Dendritic cell treated with granulocyte-macrophage colony-stimulating factor and Interleukin-4, amounts not matched to agents 40 ng/mL and 50 ng/mL, for 4 days (primary cell): ENCODE results near the gene IMPG2.

Experiments
- H3K27ac Mint-ChIP-seq: one replicate; pipeline ENCODE4 v1.8.0; 2022; ENCODE audit warnings: mild to moderate bottlenecking, mixed read lengths
- H3K27me3 Mint-ChIP-seq: one replicate; pipeline ENCODE4 v1.8.0; 2022; ENCODE audit warnings: mild to moderate bottlenecking, mixed read lengths
- H3K36me3 Mint-ChIP-seq: one replicate; pipeline ENCODE4 v1.8.0; 2022; ENCODE audit warnings: low read depth, mixed read lengths
- H3K4me1 Mint-ChIP-seq: one replicate; pipeline ENCODE4 v1.8.0; 2022; ENCODE audit warnings: low read depth, mixed read lengths
- H3K4me3 Mint-ChIP-seq: one replicate; pipeline ENCODE4 v1.8.0; 2022; ENCODE audit warnings: mild to moderate bottlenecking, moderate library complexity, mixed read lengths
- H3K9me3 Mint-ChIP-seq: one replicate; pipeline ENCODE4 v1.8.0; 2022; ENCODE audit warnings: mixed read lengths
- intact Hi-C: fragments of 100-400 bp; cut with micrococcal nuclease; formaldehyde crosslinking; loops from one replicate; pipeline ENCODE4 v1.15.0; 2022

The IMPG2 gene

DNA sequence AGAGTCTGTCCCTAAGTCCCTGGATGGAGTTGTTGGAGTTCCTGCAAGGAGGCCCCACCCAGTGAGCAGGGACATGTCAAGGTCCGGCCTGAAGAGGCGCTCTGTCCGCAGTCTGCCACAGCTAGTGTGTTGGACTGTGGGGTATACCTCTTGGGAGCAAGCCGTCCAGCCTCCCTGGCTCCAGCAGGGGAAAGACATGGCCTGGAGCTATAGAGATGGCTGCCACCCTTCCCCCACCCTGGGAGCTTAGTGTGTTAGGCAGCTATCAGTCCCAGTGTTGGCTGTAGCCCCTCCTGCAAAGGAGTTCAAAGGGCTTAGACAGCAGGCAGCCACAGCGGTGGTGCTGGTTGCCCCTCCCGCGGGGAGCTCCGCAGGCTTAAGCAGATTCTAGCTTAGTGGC, 20.3 kb downstream of the IMPG2 start:
- intact Hi-C loops, result no loop called here
- Mint-ChIP-seq H3K36me3 (no peaks in the 10 kb centered on the region), H3K4me1 (no peaks in the 10 kb centered on the region), H3K9me3 (peaks cover 66% of the 10 kb centered on the region), H3K4me3 (no peak overlapping the region), H3K27me3 (no peaks in the 10 kb centered on the region), H3K27ac (no peak overlapping the region)

DNA sequence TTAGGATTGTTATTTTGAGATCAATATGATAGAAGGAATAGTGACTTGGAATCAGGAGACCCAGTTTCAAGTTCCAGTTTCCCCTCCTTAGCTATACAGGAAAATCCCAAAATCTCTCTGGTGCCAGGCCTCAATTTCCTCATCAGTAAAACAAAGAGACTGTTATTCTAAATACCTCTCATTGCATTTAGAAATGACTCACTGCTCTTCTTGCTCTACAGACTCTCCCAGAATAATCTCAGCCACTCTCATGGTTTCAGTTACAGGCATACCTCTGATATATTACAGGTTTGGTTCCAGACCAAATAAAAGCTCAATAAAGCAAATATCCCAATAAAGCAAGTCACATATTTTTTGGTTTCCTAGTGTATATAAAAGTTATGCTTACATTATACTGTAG, 28.3 kb downstream of the IMPG2 start:
- Mint-ChIP-seq H3K27me3 (no peaks in the 10 kb centered on the region), H3K4me1 (no peaks in the 10 kb centered on the region), H3K4me3 (no peak overlapping the region)

DNA sequence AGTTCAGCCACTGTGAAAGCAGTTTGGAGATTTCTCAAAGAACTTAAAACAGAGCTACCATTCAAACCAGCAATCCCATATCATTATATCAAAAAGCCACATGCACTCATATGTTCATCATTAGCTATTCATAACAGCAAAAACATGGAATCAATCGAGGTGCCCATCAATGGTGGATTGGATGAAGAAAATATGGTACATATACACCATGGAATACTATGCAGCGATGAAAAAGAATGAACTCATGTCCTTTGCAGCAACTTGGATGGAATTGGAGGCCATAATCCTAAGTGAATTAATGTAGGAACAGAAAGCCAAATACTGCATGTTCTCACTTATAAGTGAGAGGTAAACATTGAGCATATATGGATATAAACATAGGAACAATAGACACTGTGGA, 32.1 kb downstream of the IMPG2 start:
- Mint-ChIP-seq H3K4me1 (no peaks in the 10 kb centered on the region), H3K9me3 (no peaks in the 10 kb centered on the region), H3K36me3 (no peaks in the 10 kb centered on the region), H3K4me3 (no peak overlapping the region), H3K27ac (no peak overlapping the region), H3K27me3 (no peaks in the 10 kb centered on the region)
- intact Hi-C loops, result no loop called here

More for the DNA sequence above, 28.3 kb downstream of the IMPG2 start:
- H3K36me3 Mint-ChIP-seq, result no peaks in the 10 kb centered on the region
- H3K9me3 Mint-ChIP-seq, result peaks cover 21% of the 10 kb centered on the region
- intact Hi-C loops, result no loop called here
- H3K27ac Mint-ChIP-seq, result no peak overlapping the region

DNA sequence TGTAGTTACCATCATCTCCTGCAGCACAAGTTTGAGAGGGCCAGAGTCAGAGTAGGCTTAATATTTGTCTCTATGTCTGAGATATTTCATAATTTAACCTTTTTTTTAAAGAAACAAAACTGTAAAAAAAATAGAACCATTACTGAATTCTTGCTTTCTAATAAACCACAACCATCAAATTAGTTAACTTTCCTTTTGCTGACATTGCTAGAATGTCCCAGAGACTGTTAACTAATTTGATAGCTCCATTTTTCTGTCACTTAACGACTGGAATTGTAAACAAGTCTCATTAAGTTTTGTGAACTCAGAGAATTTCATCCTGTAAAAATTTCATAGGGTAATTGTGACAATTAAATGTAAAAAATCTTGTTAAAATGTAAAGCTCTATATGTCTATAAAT, 35.6 kb downstream of the IMPG2 start:
- Mint-ChIP-seq H3K4me1 (no peaks in the 10 kb centered on the region), H3K27me3 (no peaks in the 10 kb centered on the region), H3K9me3 (no peaks in the 10 kb centered on the region), H3K27ac (no peak overlapping the region), H3K36me3 (no peaks in the 10 kb centered on the region), H3K4me3 (no peak overlapping the region)
- intact Hi-C loops, result no loop called here

DNA sequence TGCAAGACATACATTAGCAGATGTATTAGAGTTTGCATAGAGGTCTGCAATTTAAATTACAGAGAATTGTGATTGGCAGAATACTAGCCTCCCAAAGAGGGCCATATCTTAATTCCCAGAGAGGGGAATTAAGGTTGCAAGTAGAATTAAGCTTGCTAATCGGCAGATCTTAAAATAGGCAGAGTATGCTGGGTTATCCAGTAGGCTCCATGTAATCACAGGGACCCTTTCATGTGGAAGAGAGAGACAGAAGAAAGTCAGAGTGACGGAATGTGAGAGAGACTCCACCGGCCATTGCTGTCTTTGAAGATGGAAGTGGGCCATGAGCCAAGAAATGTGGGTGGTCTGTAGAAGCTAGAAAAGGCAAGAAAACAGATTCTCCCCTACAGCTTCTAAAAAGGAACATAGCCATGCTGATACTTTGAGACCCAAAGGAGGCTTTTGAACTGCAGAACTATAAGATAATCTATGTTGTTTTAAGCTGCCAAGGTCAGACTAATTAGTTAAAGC, 38.8 kb downstream of the IMPG2 start:
- Mint-ChIP-seq H3K27ac (no peak overlapping the region), H3K27me3 (no peaks in the 10 kb centered on the region), H3K36me3 (no peaks in the 10 kb centered on the region), H3K4me3 (no peak overlapping the region), H3K9me3 (no peaks in the 10 kb centered on the region), H3K4me1 (no peaks in the 10 kb centered on the region)
- intact Hi-C loops, result no loop called here

DNA sequence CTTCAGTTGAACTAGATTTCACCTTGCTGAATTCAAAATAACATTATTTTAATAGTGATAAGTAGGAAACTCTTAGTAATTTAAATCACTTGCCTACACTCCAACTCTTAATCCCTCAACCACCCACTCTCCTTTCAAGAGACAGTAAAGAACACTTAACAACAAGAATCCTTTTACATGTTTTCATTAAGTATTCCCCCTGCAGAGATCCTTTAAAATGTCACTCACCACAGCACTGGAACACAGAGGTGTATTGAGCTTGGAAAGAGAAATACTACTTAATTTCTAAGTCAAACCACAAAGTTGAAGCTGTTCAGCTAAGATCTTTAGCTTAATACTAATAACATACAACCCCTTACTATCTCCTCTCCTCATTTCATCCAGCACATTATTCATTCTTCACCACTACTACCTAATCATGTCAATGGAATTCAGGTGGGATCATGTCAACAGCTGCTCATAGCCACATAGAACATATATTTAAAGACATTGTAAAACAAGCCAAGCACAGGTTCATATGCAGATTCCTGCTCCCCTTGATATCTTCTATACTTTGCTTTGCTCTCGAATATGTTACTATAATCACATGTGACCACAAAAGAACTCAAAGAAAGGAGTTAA, 40.5 kb downstream of the IMPG2 start:
- Mint-ChIP-seq H3K27me3 (no peaks in the 10 kb centered on the region), H3K4me3 (no peak overlapping the region), H3K9me3 (no peaks in the 10 kb centered on the region), H3K27ac (no peak overlapping the region), H3K36me3 (no peaks in the 10 kb centered on the region), H3K4me1 (no peaks in the 10 kb centered on the region)
- intact Hi-C loops, result no loop called here

DNA sequence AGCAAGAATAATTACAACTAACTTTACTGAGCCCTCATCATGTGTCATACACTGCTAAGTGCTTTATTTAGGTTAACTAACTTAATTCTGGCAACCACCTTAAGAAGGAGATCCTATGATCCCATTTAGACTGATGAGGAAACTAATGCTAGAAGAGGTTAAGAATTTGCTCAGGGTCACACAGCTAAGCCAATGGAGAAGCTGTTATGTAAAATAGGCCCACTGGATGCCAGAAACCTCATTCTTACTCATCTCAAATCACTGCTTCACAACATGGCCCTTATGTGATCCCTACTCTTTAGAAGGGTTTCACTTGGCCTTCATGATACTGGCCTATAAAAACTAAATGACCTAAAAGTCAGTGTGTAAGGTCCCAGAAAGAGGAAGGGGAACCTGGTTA, 41.2 kb downstream of the IMPG2 start:
- intact Hi-C loops, result no loop called here
- Mint-ChIP-seq H3K27ac (no peak overlapping the region), H3K4me1 (no peaks in the 10 kb centered on the region), H3K9me3 (no peaks in the 10 kb centered on the region), H3K4me3 (no peak overlapping the region), H3K36me3 (no peaks in the 10 kb centered on the region), H3K27me3 (no peaks in the 10 kb centered on the region)

DNA sequence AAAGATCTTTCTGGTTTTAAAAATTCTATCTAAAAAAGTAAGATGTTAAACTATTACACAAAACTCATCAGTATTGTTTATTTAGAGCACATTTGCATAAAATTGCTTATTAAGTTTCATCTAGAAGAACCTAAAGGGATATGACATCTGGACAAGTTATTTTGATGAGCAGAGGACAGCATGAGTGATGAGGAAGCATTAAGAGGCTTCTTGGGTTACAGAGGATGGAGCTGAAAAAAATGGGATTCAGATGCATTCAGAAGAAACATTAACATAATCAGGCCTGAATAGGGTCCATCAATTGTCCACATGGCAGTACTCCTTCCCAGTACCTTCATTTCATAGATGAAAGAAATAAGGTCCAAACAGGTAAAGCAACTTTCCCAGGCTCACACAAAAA, 41.6 kb downstream of the IMPG2 start:
- H3K9me3 Mint-ChIP-seq, result no peaks in the 10 kb centered on the region
- no peaks in the 10 kb centered on the region for H3K4me1 Mint-ChIP-seq
- intact Hi-C loops, result no loop called here

DNA sequence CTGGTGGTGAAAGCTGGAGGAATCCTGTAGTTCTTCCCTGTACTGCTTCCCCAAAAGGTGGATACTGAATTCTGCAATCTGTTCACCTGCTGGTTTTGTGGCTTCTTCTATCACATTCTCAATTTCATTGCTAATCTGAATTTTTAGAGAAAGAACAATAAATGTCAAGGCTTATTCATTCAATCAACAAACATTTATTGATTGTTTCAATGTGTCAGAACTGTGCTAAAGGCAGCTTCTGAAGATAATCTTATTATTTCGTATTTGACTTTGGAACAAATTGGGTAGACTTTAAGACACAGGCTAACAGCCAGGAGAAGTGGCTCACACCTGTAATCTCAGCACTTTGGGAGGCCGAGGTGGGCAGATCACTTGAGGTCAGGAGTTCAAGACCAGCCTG, 46.8 kb downstream of the IMPG2 start:
- Mint-ChIP-seq H3K9me3 (no peaks in the 10 kb centered on the region), H3K27ac (no peak overlapping the region), H3K4me3 (no peak overlapping the region), H3K27me3 (no peaks in the 10 kb centered on the region), H3K36me3 (no peaks in the 10 kb centered on the region), H3K4me1 (no peaks in the 10 kb centered on the region)
- intact Hi-C loops, result no loop called here

More for the DNA sequence above, 41.6 kb downstream of the IMPG2 start:
- Mint-ChIP-seq H3K27ac (no peak overlapping the region), H3K4me3 (no peak overlapping the region), H3K27me3 (no peaks in the 10 kb centered on the region), H3K36me3 (no peaks in the 10 kb centered on the region)

DNA sequence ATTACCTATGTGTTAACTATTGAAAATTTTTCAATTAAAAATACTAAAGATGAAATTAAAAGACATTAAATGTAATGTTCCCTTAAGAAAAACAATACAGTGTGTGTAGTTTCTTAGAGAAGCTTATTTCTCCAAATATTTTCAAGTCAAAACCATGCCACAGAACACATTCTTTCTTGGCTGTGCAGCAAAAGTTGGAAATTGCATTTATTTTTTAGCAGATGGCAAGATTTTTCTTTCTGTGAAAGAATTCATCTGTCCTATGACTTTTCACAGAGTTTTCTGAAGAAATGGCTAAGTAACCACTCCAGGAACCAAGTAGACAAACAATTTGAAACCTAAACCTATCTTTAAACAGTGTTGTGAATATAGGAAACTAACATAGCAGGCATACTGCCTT, 47.2 kb downstream of the IMPG2 start:
- H3K4me3 Mint-ChIP-seq, result no peak overlapping the region
- H3K36me3 Mint-ChIP-seq, result no peaks in the 10 kb centered on the region
- H3K27me3 Mint-ChIP-seq, result no peaks in the 10 kb centered on the region
- H3K4me1 Mint-ChIP-seq, result no peaks in the 10 kb centered on the region
- no peaks in the 10 kb centered on the region for H3K9me3 Mint-ChIP-seq
- no peak overlapping the region for H3K27ac Mint-ChIP-seq
- intact Hi-C loops, result no loop called here

DNA sequence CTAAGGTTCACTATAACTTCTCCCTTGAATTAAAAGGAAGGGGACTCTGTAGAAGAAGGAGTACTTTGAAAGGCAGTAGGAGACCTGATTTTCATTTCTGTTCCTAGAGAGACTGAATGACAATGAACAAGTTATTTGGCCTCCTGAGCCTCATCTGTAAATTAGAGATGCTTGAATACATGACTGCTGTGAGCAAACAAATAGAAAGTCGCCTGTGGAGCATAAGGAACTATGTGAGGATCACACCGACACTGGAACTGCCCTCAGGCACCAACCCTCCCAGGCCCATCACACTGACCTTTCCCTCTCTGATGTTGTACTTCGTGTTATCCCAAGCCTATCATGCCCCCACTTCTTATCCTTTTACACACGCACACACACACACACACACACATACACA, 48.6 kb downstream of the IMPG2 start:
- Mint-ChIP-seq H3K27ac (no peak overlapping the region), H3K36me3 (no peaks in the 10 kb centered on the region), H3K9me3 (no peaks in the 10 kb centered on the region), H3K4me3 (no peak overlapping the region), H3K4me1 (no peaks in the 10 kb centered on the region), H3K27me3 (no peaks in the 10 kb centered on the region)
- intact Hi-C loops, result no loop called here

DNA sequence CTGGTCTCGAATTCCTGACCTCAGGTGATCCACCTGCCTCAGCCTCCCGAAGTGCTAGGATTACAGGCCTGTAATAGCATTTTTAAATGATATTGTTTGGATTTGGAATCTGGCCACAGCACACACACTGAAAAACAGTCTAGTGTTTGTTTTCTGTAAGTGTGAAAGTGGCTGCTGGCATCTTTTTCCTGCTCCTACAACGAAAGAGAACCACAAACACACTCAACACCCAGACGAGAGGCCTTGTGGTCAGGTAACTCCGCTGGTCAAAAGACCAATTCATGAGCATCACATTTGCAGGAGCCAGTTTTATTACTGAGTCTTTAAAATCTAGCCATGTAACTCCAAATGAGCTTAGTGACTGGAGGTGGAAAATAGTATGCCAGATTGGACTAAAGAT, 50.2 kb downstream of the IMPG2 start:
- Mint-ChIP-seq H3K4me1 (no peaks in the 10 kb centered on the region), H3K27ac (no peak overlapping the region), H3K27me3 (no peaks in the 10 kb centered on the region), H3K9me3 (peaks cover 2% of the 10 kb centered on the region), H3K36me3 (no peaks in the 10 kb centered on the region), H3K4me3 (no peak overlapping the region)
- intact Hi-C loops, result no loop called here

DNA sequence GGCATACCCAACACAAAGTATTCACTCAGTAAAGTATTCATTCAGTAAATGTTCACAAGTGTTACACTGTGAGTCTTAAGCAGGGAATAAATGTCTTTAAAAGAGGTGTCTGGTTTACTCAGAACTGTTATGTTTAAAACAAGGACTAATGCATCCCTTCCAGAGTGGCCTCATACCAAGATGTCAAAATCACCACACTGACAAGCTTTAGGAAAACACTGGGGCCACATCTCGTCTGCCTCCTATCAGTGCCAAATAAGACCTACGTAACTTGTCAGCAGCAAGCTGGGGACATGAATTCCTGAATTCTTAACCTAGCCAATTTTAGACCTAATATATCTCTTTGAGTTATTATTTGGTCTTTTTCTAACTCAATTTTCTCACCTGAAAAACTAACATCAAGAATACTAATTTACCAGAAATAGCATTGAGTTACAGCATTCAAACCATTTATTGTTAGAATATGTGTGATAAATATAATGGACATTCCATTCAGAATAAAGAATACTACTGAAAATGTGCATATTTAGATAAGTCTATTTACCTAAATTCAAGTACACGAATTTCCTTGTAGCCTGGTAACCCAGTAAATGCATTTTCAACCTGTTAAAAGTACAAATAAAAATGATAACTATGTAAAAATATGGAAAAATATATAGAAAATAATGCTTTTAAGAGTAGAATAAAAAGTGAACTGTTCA, 51.3 kb downstream of the IMPG2 start:
- intact Hi-C loops, result no loop called here
- no peak overlapping the region for H3K27ac Mint-ChIP-seq
- H3K9me3 Mint-ChIP-seq, result peaks cover 13% of the 10 kb centered on the region
- no peaks in the 10 kb centered on the region for H3K4me1 Mint-ChIP-seq
- no peaks in the 10 kb centered on the region for H3K36me3 Mint-ChIP-seq
- H3K4me3 Mint-ChIP-seq, result no peak overlapping the region
- no peaks in the 10 kb centered on the region for H3K27me3 Mint-ChIP-seq

DNA sequence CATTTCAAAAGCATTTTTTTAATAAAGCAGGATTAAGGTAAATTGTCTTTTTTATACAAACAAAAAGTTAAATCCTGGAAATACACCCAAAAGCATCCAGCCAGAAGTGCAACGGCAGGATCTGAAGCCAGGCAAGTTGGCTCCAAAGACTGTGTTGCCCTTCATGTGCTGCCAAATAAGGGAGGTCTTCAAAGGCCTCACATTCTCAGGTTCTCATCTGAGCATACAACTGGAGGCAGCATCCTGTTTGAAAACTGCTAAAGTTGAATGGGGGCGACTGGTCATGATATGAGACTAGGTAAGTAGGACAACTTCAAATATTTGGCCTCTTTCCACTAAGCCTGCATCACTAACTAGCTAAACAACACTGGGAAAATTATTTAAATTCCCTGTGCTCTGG, 52.2 kb downstream of the IMPG2 start:
- no peaks in the 10 kb centered on the region for H3K36me3 Mint-ChIP-seq
- no peak overlapping the region for H3K4me3 Mint-ChIP-seq
- H3K27ac Mint-ChIP-seq, result no peak overlapping the region
- intact Hi-C loops, result no loop called here
- no peaks in the 10 kb centered on the region for H3K27me3 Mint-ChIP-seq
- peaks cover 15% of the 10 kb centered on the region for H3K9me3 Mint-ChIP-seq
- H3K4me1 Mint-ChIP-seq, result no peaks in the 10 kb centered on the region

DNA sequence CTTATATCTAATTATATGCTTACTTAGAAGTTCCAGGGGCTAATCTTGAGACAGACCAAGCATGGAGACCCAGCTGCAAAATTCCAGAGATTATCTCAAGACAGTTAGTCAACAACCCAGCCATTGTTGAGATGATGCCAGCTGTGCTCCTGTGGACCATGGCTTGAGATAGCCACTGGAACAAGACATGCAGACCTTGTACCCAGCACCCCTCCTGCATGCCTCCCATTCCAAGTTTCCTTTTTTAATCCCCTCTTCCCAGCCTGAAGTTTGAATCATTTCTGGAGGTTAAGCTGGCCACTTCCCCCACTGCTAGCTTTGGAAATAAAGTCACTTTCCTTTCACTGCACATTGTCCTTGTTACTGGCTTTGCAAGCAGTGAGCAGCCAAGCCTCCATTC, 53.8 kb downstream of the IMPG2 start:
- Mint-ChIP-seq H3K36me3 (no peaks in the 10 kb centered on the region), H3K27me3 (no peaks in the 10 kb centered on the region), H3K9me3 (peaks cover 15% of the 10 kb centered on the region), H3K4me1 (no peaks in the 10 kb centered on the region), H3K27ac (no peak overlapping the region), H3K4me3 (no peak overlapping the region)
- intact Hi-C loops, result no loop called here
